HepG2 (cell line): ENCODE results near the gene MTUS2.

ENCODE experiments used
- CENPT ChIP-seq: sonication (generic); formaldehyde crosslinking; IDR thresholded peaks from 2 replicates; pipeline ENCODE4 v1.8.0; 2022; ENCODE audit warnings: low read depth, mild to moderate bottlenecking, moderate library complexity, missing genetic modification reagents
- NCOR1 ChIP-seq: fragments of 200-600 bp; sonication (generic); IDR thresholded peaks from 2 replicates; pipeline ENCODE4 v1.7.0; 2017; ENCODE audit warnings: antibody characterized with exemption, low read length, borderline replicate concordance
- POLR2AphosphoS2 ChIP-seq: IDR thresholded peaks from 2 replicates; pipeline ENCODE4 v1.6.1; 2011; ENCODE audit warnings: low read depth, low read length, improper control_type of control experiment
- SIN3A ChIP-seq: IDR thresholded peaks from 2 replicates; pipeline ENCODE4 v1.6.1; 2011; ENCODE audit warnings: low read depth, mild to moderate bottlenecking, control low read depth, low read length, borderline replicate concordance
- TCF7 ChIP-seq: sonication (generic); IDR thresholded peaks from 2 replicates; pipeline ENCODE4 v1.6.1; 2016; ENCODE audit warnings: antibody characterized with exemption, low read depth
- ZBTB33 ChIP-seq: sonication (generic); formaldehyde crosslinking; IDR thresholded peaks from 2 replicates; pipeline ENCODE4 v1.4.0; 2020; ENCODE audit warnings: missing genetic modification reagents
- ZNF350 ChIP-seq: sonication (generic); formaldehyde crosslinking; IDR thresholded peaks from 2 replicates; pipeline ENCODE4 v1.4.0; 2020; ENCODE audit warnings: mild to moderate bottlenecking, low read depth, missing genetic modification reagents, borderline replicate concordance
- ZNF775 ChIP-seq: sonication (generic); formaldehyde crosslinking; IDR thresholded peaks from 2 replicates; pipeline ENCODE4 v1.4.0; 2020; ENCODE audit warnings: missing genetic modification reagents, mild to moderate bottlenecking, moderate library complexity, borderline replicate concordance

- TF ChIP-seq SIN3A (no peak), TCF7 (no peak), ZNF775 (CRISPR knock-in tag) (no peak), ZBTB33 (no peak), POLR2AphosphoS2 (no peak), ZNF350 (CRISPR knock-in tag) (no peak), CENPT (CRISPR knock-in tag) (no peak), NCOR1 (no peak)
Measured at GRCh38 chr13:28958018-28958417, 137.9 kb downstream of the MTUS2 start.
